OCI-LY7 (cell line): ENCODE data around the gene LTBP4. TPM values are rescaled to one million over a fixed set of nuclear protein-coding genes. Genes with fewer than 3 reads are reported as not detected.
A peak's percentile ranks its signal among the peaks of the same experiment; 100 is the strongest.

Experiments
- BruUV-seq: library from RNA; stranded (reverse); fragments of 400-500 nt; replicated peaks from 2 replicates; lab custom pipeline; 2021; lab: Mats Ljungman, UMichigan
- CTCF ChIA-PET: fragments of 300-600 bp; sonication (Branson Sonifier 250); formaldehyde crosslinking; loops from one replicate; lab custom pipeline; 2022; ENCODE audit warnings: antibody characterized with exemption; ENCODE audit not compliant: unreplicated experiment; lab: Charles Lee
- POLR2A ChIA-PET: fragments of 300-600 bp; sonication (Branson Sonifier 250); formaldehyde crosslinking; loops from one replicate; lab custom pipeline; 2022; ENCODE audit warnings: antibody characterized with exemption; lab: Charles Lee
- DNase-seq: peaks from one replicate; pipeline ENCODE4 v3.0.0-alpha.2; 2015; ENCODE audit warnings: low spot score
- H2AFZ ChIP-seq: fragments of 200-600 bp; sonication (generic), shearing (Covaris generic); 2 replicates; pipeline ENCODE4 v1.6.1; 2014; ENCODE audit warnings: mild to moderate bottlenecking, antibody characterized with exemption, low read length, moderate library complexity
- H3K27ac ChIP-seq: fragments of 200-600 bp; sonication (generic); 2 replicates; pipeline ENCODE4 v1.5.1; 2014; ENCODE audit warnings: mixed run types, low read depth, mild to moderate bottlenecking, moderate library complexity, low read length, inconsistent platforms; ENCODE audit not compliant: poor library complexity, severe bottlenecking
- H3K36me3 ChIP-seq: fragments of 200-600 bp; sonication (generic); 2 replicates; pipeline ENCODE4 v1.6.1; 2014; ENCODE audit warnings: mild to moderate bottlenecking, antibody characterized with exemption, low read length, moderate library complexity, mixed read lengths; ENCODE audit not compliant: insufficient read depth
- H3K4me1 ChIP-seq: fragments of 200-600 bp; sonication (generic); 2 replicates; pipeline ENCODE4 v1.5.1; 2014; ENCODE audit warnings: mild to moderate bottlenecking, low read length; ENCODE audit not compliant: insufficient read depth, poor library complexity, severe bottlenecking
- H3K4me2 ChIP-seq: fragments of 200-600 bp; sonication (generic); 2 replicates; pipeline ENCODE4 v1.6.1; 2014; ENCODE audit warnings: mild to moderate bottlenecking, low read length
- H3K4me3 ChIP-seq: fragments of 200-600 bp; sonication (generic); 2 replicates; pipeline ENCODE4 v1.5.1; 2014; ENCODE audit warnings: mild to moderate bottlenecking, low read depth, low read length; ENCODE audit not compliant: poor library complexity, severe bottlenecking
- H3K79me2 ChIP-seq: fragments of 200-600 bp; sonication (generic); 2 replicates; pipeline ENCODE4 v1.6.1; 2016; ENCODE audit warnings: low read depth, mild to moderate bottlenecking, low read length, moderate library complexity, mixed read lengths; ENCODE audit not compliant: insufficient read depth
- H3K9me2 ChIP-seq: fragments of 200-600 bp; sonication (generic); 2 replicates; pipeline ENCODE4 v1.6.1; 2016; ENCODE audit warnings: mild to moderate bottlenecking, low read length, mixed read lengths; ENCODE audit not compliant: insufficient read depth
- H3K9me3 ChIP-seq: fragments of 200-600 bp; sonication (generic); 2 replicates; pipeline ENCODE4 v1.6.1; 2014; ENCODE audit warnings: mild to moderate bottlenecking, mixed run types, low read length, mixed read lengths
- H4K20me1 ChIP-seq: fragments of 200-600 bp; sonication (generic); 2 replicates; pipeline ENCODE4 v1.6.1; 2014; ENCODE audit warnings: mild to moderate bottlenecking, antibody characterized with exemption, low read length, moderate library complexity, mixed read lengths; ENCODE audit not compliant: insufficient read depth
- CTCF ChIP-seq: fragments of 200-600 bp; sonication (generic); conservative IDR thresholded peaks from 2 replicates; pipeline ENCODE4 v1.5.1; 2014; ENCODE audit warnings: mild to moderate bottlenecking, antibody characterized with exemption, low read length, moderate library complexity, mixed read lengths
- EZH2phosphoT487 ChIP-seq: fragments of 200-600 bp; sonication (generic); IDR thresholded peaks from 2 replicates; pipeline ENCODE4 v1.6.1; 2018; ENCODE audit warnings: low read depth, borderline replicate concordance, mild to moderate bottlenecking, mixed run types, antibody characterized with exemption, low read length, moderate library complexity, mixed read lengths
- intact Hi-C: fragments of 100-400 bp; cut with micrococcal nuclease; formaldehyde crosslinking; loops from one replicate; pipeline ENCODE4 v1.10.0; 2022; ENCODE audit not compliant: unreplicated experiment
- total RNA-seq, 2 experiments: library from RNA; depleted of rRNA in 1 of 2; stranded (reverse); fragments of >200 nt in 1 of 2; shearing (Covaris generic) in 1 of 2; gene quantifications; 2 replicates each; pipeline ENCODE4 v1.2.3, GENCODE V29; 2014 to 2022

LTBP4 gene
- total RNA-seq, 2 experiments from 2014 or later: 44.5 to 108 TPM

DNA sequence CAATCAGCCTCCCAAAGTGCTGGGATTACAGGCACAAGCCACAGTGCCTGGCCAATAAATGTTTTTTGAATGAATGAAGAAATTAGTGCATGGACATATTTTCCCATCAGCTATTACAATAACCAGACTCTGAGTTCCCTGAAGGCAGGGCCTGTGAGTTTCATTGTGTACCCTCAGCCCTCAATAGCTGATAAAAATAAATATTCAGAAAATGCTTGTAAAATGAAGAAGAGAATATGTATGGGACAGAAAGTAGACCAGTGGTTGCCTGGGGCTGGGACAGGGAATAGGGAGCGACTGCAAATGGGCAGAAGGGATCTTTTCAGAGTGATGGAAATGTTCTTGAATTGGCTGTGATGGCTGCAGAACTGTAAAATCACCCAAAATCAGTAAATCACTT lies 60.4 kb downstream of the LTBP4 start:
- no peak overlapping the region for H3K27ac ChIP-seq
- intact Hi-C loops: loop anchor here (1.0 to 5.0 kb wide), 4 partner anchors 91 to 483 kb away; partner anchors contain the start of genes ACTMAP and SNRPA
- POLR2A ChIA-PET: interaction anchor here (0.6 kb wide), 2 partner anchors 72 to 158 kb away, joined by 3 read pairs; no protein-coding TSS in a partner anchor
- H3K79me2 ChIP-seq: no peaks in the 10 kb centered on the region
- H3K36me3 ChIP-seq: no peaks in the 10 kb centered on the region
- peaks cover 8% of the 10 kb centered on the region for H3K4me1 ChIP-seq
- no peaks in the 10 kb centered on the region for H4K20me1 ChIP-seq
- CTCF ChIA-PET: interaction anchor here (1.1 kb wide), 1 partner anchor 158 kb away, joined by 3 read pairs; no protein-coding TSS in a partner anchor
- no TSS peak for BruUV-seq
- H3K4me2 ChIP-seq: no peak overlapping the region
- no peaks in the 10 kb centered on the region for H3K9me3 ChIP-seq
- H3K9me2 ChIP-seq: no peaks in the 10 kb centered on the region
- no peak for DNase-seq
- H3K4me3 ChIP-seq: no peak overlapping the region
- no peak for TF ChIP-seq EZH2phosphoT487
- TF ChIP-seq CTCF: no peak
- H2AFZ ChIP-seq: no peak overlapping the region

DNA sequence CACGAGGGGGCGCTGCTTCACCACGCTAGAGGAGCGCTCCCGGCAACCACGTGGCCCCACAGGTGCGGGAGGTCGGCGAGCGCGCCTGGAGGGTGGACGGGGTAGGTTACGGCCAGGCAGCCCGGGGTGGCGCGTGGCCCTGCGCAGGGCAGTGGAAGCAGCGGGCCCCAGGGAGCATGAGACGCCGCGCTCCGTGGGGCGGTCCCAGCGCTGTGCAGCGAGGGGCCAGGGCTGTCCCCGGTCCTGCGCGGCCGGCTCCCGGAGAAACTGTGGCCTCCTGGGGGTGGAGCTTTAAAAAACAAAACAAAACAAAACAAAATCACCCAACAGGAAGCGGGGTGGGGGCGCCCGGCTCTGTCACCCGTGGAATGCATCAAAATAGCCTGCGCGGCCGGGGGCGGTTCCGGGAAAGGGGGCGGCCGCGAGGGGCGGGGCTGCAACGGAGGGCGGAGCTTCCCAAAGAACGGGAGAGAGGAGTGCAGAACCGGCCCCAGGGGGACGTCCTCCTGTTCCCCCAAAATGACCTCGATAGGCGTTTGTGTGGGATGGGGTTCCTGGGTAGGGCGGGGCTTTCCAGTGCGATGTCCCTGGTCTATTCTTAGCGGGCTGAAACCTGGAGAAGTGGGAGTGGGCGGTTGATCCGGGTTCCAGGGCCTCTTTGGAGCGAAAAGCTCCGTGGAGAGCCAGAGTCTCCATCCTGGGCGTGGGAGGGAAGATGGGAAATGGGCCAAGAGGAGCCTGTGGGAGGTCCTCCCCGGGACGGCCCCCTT lies 61.9 kb downstream of the LTBP4 start:
- H4K20me1 ChIP-seq: no peaks in the 10 kb centered on the region
- ChIA-PET POLR2A (interaction anchor here (0.6 kb wide), 1 partner anchor 157 kb away, joined by 3 read pairs; no protein-coding TSS in a partner anchor), CTCF (interaction anchor here (0.6 to 1.0 kb wide), 2 partner anchors 87 to 157 kb away, joined by 3 read pairs; partner anchors contain the start of gene ACTMAP)
- peak overlapping the region; percentile 31 for H3K27ac ChIP-seq
- BruUV-seq: no TSS peak
- TF ChIP-seq EZH2phosphoT487 (no peak), CTCF (peak; percentile 90; the same call in 1 of the 2 replicates)
- no peaks in the 10 kb centered on the region for H3K9me2 ChIP-seq
- DNase-seq: peak; percentile 91
- peak overlapping the region; percentile 83 for H3K4me2 ChIP-seq
- H3K9me3 ChIP-seq: no peaks in the 10 kb centered on the region
- intact Hi-C loops: loop anchor here (1.0 to 5.0 kb wide), 5 partner anchors 89 to 482 kb away; partner anchors contain the start of genes ACTMAP and SNRPA
- peak overlapping the region; percentile 76 for H3K4me3 ChIP-seq
- no peaks in the 10 kb centered on the region for H3K36me3 ChIP-seq
- H3K79me2 ChIP-seq: no peaks in the 10 kb centered on the region
- H3K4me1 ChIP-seq: peaks cover 8% of the 10 kb centered on the region
- peak overlapping the region; percentile 94 for H2AFZ ChIP-seq
